Fibroblast of lung (primary cell): ENCODE results near the gene NOSTRIN. TPM values are rescaled to one million over a fixed set of nuclear protein-coding genes. Genes with fewer than 3 reads are reported as not detected.
A peak's percentile ranks its signal among the peaks of the same experiment; 100 is the strongest.

ENCODE experiments used
- DNase-seq, 2 donors: peaks; one replicate each; pipeline versions ENCODE4 v3.0.0 to v3.0.0-alpha.2; 2010; ENCODE audit warnings: low read depth in 2 of 2
- H2AFZ ChIP-seq: 2 replicates; pipeline ENCODE4 v1.5.1; 2012; ENCODE audit warnings: low read length, control low read depth, inconsistent platforms
- H3K27ac ChIP-seq: 2 replicates; pipeline ENCODE4 v1.5.1; 2011; ENCODE audit warnings: low read length, control low read depth; ENCODE audit not compliant: insufficient read depth
- H3K27me3 ChIP-seq: 2 replicates; pipeline ENCODE4 v1.5.1; 2011; ENCODE audit warnings: mild to moderate bottlenecking, low read length; ENCODE audit not compliant: control insufficient read depth, insufficient read depth
- H3K36me3 ChIP-seq: 2 replicates; pipeline ENCODE4 v1.5.1; 2011; ENCODE audit warnings: low read length; ENCODE audit not compliant: control insufficient read depth, insufficient read depth
- H3K4me1 ChIP-seq: 2 replicates; pipeline ENCODE4 v1.5.1; 2011; ENCODE audit warnings: low read length; ENCODE audit not compliant: control insufficient read depth, insufficient read depth; ENCODE audit errors: extremely low read depth
- H3K4me2 ChIP-seq: 2 replicates; pipeline ENCODE4 v1.5.1; 2011; ENCODE audit warnings: low read length, control low read depth; ENCODE audit not compliant: insufficient read depth; ENCODE audit errors: extremely low read depth
- H3K4me3 ChIP-seq, 4 experiments: fragments of 200-600 bp in 1 of 4; sonication (generic) in 1 of 4; replicated peaks in 1 of 4; 2 replicates each; pipeline ENCODE4 v1.5.1; 2011 to 2016; ENCODE audit warnings: low read length in 4 of 4, low read depth in 3 of 4, mild to moderate bottlenecking in 3 of 4, control low read depth in 2 of 4, inconsistent platforms in 1 of 4, mixed read lengths in 1 of 4; ENCODE audit not compliant: insufficient read depth in 1 of 4; ENCODE audit errors: control extremely low read depth in 1 of 4
- H3K79me2 ChIP-seq: 2 replicates; pipeline ENCODE4 v1.5.1; 2012; ENCODE audit warnings: mild to moderate bottlenecking, low read length, inconsistent platforms; ENCODE audit not compliant: control insufficient read depth, insufficient read depth
- H3K9ac ChIP-seq: 2 replicates; pipeline ENCODE4 v1.5.1; 2011; ENCODE audit warnings: mild to moderate bottlenecking, low read length, control low read depth; ENCODE audit not compliant: insufficient read depth
- H3K9me3 ChIP-seq: 2 replicates; pipeline ENCODE4 v1.5.1; 2012; ENCODE audit warnings: low read depth, low read length; ENCODE audit not compliant: control insufficient read depth, insufficient read depth
- H4K20me1 ChIP-seq: 2 replicates; pipeline ENCODE4 v1.5.1; 2011; ENCODE audit warnings: low read length; ENCODE audit not compliant: control insufficient read depth, insufficient read depth; ENCODE audit errors: extremely low read depth
- CTCF ChIP-seq, 2 donors: IDR thresholded peaks in 1 of 2; conservative IDR thresholded peaks in 1 of 2; 1 replicate in 1 of 2; 2 replicates in 1 of 2; pipeline ENCODE4 v1.5.1; 2011 to 2012; ENCODE audit warnings: low read length in 2 of 2, control low read depth in 1 of 2, inconsistent platforms in 1 of 2, low read depth in 1 of 2, mild to moderate bottlenecking in 1 of 2
- EZH2 ChIP-seq: IDR thresholded peaks from 2 replicates; pipeline ENCODE4 v1.5.1; 2012; ENCODE audit warnings: low read length, control low read depth, mild to moderate bottlenecking; ENCODE audit errors: missing control alignments
- polyA plus RNA-seq, 2 donors: library from polyadenylated mRNA; depleted of rRNA in 1 of 2; stranded (reverse) in 1 of 2; unstranded in 1 of 2; fragments of >200 nt; gene quantifications; 2 replicates each; pipeline ENCODE4 v1.2.1, GENCODE V29; 2011 to 2012; ENCODE audit warnings: missing spikeins in 1 of 2
- total RNA-seq: library from RNA; depleted of rRNA; stranded (reverse); fragments of >200 nt; gene quantifications from 2 replicates; pipeline ENCODE4 v1.2.1, GENCODE V29; 2014

Gene NOSTRIN
- total and polyA plus RNA-seq, 2 donors (not counting 1 experiment from before 2014, with no cell fraction given): 0.50 to 1.3 TPM

DNA sequence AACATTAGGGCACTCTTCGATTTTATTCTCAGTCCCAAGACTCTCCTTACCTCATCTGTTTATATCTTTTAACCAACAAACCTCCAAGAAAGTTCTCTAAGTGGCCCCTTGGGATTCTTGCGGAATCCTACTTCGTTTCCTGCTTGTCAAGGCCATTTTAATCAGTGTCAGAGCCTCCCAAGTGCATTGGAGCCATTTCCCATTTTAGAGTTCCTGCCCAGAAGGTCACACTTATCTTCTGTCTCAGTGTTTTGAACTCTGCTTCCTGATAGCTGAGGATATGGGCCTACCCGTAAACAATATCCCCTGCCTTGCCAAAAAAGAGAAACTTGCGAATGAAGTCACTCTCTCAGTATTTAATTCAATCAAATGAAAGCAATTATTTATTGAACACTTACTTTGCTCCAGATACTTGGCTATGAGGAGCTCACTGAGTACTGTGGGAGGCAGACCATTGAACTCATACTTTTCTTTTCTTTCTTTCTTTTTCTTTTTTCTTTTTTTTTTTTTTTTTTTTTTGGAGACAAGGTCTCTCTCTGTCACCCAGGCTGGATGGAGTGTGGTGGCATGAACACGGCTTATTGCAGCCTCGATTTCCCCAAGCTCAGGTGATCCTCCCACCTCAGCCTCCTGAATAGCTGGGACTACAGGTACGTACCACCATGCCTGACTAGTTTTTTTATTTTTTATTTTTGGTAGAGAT, 5.7 kb upstream of the NOSTRIN start:
- H3K4me3 ChIP-seq: no peak overlapping the region
- no peaks in the 10 kb centered on the region for H3K79me2 ChIP-seq
- no peak overlapping the region for H3K9ac ChIP-seq
- no peak overlapping the region for H2AFZ ChIP-seq
- TF ChIP-seq CTCF (conservative IDR thresholded peaks at IDR 0.05 in 1 of 2, IDR thresholded peaks at IDR 0.05 in 1 of 2; ENCODE audit: low read depth in 1 of 2, low read length in 2 of 2): no peak
- TF ChIP-seq EZH2: no peak
- no peaks in the 10 kb centered on the region for H3K36me3 ChIP-seq
- no peak overlapping the region for H3K4me2 ChIP-seq
- H3K27ac ChIP-seq: no peak overlapping the region
- peak in 1 of 2 donors; percentile 29 for DNase-seq
- no peaks in the 10 kb centered on the region for H3K4me1 ChIP-seq
- no peaks in the 10 kb centered on the region for H4K20me1 ChIP-seq
- no peaks in the 10 kb centered on the region for H3K27me3 ChIP-seq
- no peaks in the 10 kb centered on the region for H3K9me3 ChIP-seq

GRCh38 chr2:168797286-168797655, 5.2 kb upstream of the NOSTRIN start:
- no peak for DNase-seq
- Histone ChIP-seq H3K36me3 (no peaks in the 10 kb centered on the region), H3K79me2 (no peaks in the 10 kb centered on the region), H3K4me3 (no peak overlapping the region), H3K9me3 (no peaks in the 10 kb centered on the region), H3K4me2 (no peak overlapping the region), H2AFZ (no peak overlapping the region), H3K4me1 (peaks cover 2% of the 10 kb centered on the region), H3K27me3 (no peaks in the 10 kb centered on the region), H3K27ac (no peak overlapping the region), H3K9ac (no peak overlapping the region), H4K20me1 (no peaks in the 10 kb centered on the region)
- TF ChIP-seq EZH2 (no peak), CTCF (conservative IDR thresholded peaks at IDR 0.05 in 1 of 2, IDR thresholded peaks at IDR 0.05 in 1 of 2; ENCODE audit: low read depth in 1 of 2, low read length in 2 of 2) (no peak)

GRCh38 chr2:168798076-168798887, 4.2 kb upstream of the NOSTRIN start:
- Histone ChIP-seq H3K9ac (no peak overlapping the region), H3K4me2 (no peak overlapping the region), H3K9me3 (no peaks in the 10 kb centered on the region), H3K27ac (no peak overlapping the region), H3K4me3 (no peak overlapping the region), H3K36me3 (no peaks in the 10 kb centered on the region), H3K27me3 (no peaks in the 10 kb centered on the region), H4K20me1 (no peaks in the 10 kb centered on the region), H3K79me2 (no peaks in the 10 kb centered on the region), H2AFZ (no peak overlapping the region), H3K4me1 (peaks cover 3% of the 10 kb centered on the region)
- DNase-seq: no peak
- TF ChIP-seq CTCF (conservative IDR thresholded peaks at IDR 0.05 in 1 of 2, IDR thresholded peaks at IDR 0.05 in 1 of 2; ENCODE audit: low read depth in 1 of 2, low read length in 2 of 2) (no peak), EZH2 (no peak)
